DOHH2 (cell line): ENCODE measurements around the gene CHPF2.

ENCODE experiments used
- EZH2phosphoT487 ChIP-seq: fragments of 200-600 bp; sonication (generic); IDR thresholded peaks from 2 replicates; pipeline ENCODE4 v1.6.1; 2017; ENCODE audit warnings: borderline replicate concordance, mild to moderate bottlenecking, antibody characterized with exemption, low read length, moderate library complexity, mixed read lengths
- TF ChIP-seq, protein P1 (sequence below): fragments of 200-600 bp; sonication (generic); IDR thresholded peaks from one replicate; pipeline ENCODE4 v1.5.1; 2014; ENCODE audit warnings: antibody characterized with exemption, mild to moderate bottlenecking, low read depth, low read length; ENCODE audit not compliant: poor library complexity, severe bottlenecking

GRCh38 chr7:151261529-151261928 is 29.2 kb downstream of the CHPF2 start:
- TF ChIP-seq, protein P1, sequence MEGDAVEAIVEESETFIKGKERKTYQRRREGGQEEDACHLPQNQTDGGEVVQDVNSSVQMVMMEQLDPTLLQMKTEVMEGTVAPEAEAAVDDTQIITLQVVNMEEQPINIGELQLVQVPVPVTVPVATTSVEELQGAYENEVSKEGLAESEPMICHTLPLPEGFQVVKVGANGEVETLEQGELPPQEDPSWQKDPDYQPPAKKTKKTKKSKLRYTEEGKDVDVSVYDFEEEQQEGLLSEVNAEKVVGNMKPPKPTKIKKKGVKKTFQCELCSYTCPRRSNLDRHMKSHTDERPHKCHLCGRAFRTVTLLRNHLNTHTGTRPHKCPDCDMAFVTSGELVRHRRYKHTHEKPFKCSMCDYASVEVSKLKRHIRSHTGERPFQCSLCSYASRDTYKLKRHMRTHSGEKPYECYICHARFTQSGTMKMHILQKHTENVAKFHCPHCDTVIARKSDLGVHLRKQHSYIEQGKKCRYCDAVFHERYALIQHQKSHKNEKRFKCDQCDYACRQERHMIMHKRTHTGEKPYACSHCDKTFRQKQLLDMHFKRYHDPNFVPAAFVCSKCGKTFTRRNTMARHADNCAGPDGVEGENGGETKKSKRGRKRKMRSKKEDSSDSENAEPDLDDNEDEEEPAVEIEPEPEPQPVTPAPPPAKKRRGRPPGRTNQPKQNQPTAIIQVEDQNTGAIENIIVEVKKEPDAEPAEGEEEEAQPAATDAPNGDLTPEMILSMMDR: no peak
- TF ChIP-seq EZH2phosphoT487: no peak
